NCI-H1092 (cell line): Measurements from ENCODE around the gene BMPER.

Source experiments
- DNase-seq: peaks from one replicate; lab custom pipeline; 2025; lab: John Stamatoyannopoulos, UW

Gene BMPER

DNA sequence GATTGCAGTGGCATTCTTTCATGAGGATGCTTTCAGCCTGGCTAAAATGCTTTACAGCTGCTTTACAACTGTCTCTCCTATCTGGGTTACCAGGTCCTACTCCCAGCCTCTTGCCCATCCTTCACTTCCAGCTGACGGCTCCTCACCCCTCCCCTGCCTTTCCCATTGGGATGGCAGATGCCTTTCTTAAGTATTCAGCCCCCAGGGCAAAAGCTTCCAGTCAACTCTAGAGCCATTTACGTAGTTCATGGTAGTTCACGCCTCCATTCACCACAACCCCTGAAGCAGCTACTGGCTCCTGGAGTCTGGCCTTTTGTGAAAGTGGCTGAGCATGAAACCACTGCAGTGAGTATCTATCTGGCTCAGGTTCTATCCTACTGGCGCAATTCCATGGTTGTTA, 17.2 kb upstream of the BMPER start:
- DNase-seq, result no peak

DNA sequence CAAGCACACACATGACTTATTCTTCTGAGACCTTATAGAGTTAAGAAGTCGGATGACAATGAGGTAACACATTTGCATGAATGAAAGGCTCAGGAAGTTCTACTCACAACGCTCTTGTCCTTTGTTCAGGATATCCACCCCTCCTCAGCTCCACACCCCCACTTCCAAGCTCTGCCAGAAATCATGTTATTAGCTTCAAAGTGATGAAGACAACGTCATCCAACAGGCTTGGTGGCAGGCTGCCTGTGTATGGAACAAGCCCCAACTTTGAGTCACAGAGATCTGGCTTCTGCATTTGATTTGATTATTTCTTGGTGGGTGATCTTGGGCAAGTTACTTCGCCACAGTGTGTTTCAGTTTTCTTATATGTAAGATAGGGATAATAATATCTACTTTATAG, 12.4 kb upstream of the BMPER start:
- no peak for DNase-seq

DNA sequence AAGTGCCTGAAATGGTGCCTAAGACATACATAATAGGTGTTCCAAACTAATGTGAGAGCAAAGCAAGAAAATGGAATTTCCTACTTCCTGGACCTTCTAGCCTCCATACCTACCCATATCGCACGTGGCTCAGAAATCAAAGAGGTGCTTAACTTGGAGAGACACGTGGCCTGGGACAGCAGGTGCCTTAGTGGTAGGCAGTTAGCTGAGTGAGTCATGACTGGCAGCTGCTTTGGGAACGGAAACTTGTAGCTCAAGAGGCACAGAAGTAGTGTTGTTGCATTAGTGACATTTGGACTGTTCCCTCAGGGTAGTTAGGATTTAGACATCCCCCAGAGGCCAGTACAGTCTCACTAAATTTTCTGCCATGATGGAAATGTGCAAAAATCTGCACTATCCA, 12.0 kb upstream of the BMPER start:
- no peak for DNase-seq

DNA sequence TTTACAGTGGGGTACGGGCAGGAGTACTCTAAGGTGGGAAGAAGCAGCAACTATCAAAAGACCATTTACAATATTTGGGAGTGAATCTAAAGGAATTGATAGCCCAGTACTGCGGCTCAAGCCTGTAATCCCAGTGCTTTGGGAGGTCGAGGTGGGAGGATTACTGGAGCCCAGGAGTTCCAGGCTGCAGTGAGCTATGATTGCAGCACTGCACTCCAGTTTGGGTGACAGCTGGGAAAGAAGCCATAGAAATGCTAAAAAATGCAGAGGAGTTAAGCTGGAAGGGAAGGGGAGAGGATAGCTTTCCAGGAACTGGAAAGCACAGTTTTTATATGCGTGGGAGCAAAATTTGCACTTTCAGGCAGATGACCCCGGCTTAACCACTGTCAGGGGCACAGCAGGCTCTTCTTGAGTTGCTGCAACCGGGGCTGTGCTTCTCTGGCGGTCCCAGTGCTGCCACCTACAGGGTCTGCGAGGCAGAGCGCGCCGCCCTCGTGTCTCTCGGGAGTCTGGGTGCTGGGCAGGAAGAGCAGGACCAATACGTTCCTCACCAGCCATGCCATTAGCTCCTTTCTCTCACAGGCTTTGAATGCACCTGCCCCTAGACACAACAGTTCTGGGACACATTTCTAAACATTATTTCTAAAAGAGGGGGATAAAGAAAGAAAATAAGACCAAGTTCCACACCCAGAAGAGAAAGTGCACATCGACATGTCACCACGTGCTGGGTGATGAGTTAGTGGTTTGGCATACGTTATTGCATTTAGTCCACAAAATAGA, 10.1 kb upstream of the BMPER start:
- DNase-seq, result peak; percentile 80

DNA sequence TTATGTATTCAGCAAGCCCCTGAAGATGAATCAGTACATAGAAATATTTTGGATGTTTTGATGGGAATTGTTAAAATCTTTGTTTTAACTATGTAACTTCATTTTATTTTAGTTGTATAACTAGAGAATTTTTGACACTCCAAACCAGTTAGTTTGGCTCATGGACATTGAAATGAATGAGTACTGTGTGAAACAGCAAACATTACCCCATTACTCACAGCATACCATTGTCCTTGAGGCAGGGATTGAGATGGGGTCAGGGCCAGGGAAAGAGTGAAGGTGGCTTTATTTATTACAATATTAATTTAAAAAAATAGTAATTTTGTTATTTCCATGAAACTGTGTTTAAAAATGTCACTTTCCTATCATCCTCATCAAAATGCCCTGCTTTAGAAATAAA, 4.8 kb upstream of the BMPER start:
- DNase-seq, result no peak

DNA sequence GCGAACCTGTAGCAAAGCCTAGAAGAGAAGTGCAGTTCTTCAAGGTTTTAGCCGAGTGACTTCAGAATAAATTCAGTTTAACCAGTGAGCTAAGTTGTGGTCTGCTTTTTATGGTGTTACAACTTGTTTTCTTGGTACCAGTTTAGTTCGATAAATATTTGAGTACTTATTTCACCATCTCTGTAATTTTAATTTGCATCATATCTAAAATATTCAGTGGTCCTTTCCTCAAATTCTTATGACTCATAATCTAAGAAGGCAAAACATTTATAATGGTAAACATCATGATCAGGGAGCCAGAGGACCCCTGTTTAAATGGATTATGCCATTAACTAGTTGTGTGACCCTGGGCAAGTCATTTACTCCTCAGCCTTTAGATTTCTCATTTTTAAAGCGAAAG, 4.1 kb upstream of the BMPER start:
- DNase-seq, result no peak

DNA sequence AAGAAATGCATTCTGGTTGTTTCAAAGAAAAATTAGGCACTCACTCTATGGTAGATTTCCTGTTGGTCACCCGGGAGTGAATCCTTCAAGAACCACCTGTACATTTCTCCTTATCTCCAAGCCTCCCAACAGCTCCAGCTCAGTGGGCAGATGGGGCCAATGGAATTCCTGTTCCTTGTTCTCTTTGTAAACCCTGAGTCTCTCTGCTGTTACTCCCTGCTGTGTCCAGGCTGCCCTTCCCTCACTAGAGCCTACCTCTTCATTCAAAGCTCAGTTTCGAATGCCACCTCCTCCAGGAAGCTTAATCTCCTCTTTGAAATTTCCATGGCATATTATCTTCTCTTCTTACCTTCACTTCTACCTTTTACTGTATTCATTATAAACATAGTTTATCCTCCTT, 3.5 kb upstream of the BMPER start:
- no peak for DNase-seq

DNA sequence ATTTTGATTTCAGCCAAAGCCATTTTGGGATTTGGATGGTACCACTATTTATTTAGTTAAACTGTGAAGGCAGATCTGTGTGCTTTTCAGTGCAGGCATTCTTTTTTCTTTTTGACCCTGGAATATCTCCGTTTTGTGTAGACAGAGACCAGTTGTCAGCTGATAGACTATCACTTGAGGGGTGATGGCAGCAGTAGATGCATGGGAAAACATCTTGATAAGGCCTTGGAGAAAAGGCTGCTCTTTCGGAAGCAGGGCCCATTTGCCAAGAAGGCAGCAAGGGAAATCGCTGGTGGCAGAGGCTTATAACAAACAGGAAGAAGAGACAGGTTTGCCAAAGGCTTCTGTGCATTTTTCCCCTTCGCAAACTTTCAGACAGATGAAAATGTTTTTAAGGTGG, 2.6 kb upstream of the BMPER start:
- DNase-seq, result no peak

DNA sequence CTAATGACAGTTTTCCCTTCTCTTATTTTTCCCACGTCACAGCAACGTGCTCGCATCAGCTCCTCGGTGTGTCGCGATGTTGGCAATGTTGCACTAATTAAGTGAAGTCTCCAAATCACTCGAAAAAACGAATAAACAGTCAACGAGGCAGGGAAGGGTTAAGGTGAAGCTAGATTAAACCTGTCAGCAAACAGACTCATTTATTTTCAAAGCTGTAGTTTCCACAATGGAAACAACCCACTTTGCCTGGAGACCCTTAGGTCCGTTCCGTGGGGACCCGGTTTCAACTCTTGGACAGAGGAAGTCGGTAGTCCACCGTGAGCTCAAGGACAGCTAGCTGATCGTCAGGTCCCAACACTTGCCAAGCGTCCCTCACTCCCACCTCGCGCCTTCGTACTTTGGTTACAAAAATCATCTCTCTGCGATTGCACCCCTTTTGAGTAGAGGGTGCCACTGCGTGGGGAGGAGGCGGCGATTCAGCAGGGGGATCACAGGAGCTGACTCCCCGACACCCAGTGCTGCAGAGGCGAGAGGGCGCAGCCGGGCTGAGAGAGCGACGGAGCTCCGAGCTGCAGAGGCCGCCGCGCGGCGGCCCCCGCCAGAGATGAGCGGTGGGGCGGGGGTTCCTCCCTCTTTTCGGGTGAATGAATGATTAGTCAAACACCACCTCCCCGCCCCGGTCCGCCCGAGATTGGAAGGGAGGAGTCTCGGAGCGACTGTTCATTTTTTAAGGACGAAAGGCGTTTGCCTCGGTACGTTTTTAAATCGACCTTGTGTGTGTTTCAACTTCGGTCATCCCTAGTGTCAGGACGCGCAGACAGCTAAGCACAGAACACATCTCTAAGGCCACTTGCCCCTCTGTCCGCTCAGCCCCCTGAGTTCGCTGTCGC, 1.3 kb upstream of the BMPER start:
- peak; percentile 39 for DNase-seq

DNA sequence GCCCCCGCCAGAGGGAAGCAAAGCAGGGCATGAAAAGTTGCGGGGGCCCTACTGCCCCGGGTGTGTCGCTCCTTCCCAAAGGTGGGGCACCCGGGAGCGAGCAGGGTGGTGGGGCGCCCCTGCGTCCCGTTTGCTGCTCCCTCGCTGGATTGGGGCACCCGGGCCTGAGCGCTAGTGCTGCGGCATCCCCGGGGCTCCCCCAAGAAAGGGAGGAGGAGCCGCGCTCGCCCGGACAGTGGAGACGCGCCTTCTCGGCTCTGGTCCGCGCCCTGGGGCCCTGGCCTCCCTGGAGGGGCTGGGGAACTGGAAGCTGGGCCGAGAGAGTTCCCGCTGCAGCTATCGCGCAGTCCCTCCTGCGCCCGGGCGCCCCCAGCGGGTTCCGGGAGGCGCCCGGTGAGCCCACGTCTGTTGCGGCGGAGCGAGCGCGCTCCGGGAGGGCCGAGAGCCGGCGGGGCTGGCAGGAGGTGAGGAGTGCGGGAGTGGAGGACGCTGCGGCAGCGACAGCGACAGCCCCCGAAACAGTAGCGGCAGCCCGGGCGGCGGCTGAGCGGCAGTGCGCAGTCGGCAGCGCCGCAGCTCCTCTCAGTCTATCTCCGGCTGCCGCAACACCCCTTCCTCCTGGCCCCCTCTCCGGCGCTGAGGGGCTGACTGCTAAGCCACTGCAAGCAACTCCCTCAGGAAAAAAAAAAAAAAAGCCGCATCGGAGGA, 504 bp upstream of the BMPER start:
- DNase-seq, result peak; percentile 75

DNA sequence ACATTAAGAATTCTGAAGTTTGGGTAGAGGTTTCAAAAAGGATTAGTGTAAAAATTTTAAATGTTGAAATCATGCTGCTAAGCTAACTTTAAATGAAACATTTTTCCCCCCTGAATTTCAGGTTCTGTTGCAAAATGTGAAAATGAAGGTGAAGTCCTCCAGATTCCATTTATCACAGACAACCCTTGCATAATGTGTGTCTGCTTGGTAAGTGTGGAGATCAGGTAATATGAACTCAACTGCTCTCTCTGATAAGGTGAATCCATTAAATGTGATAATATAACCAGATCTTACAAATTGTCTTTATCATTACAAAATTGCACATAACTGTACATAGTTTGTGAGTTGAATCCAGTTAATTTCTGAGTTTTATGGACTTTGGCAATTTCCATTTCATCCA, 1.4 kb downstream of the BMPER start:
- no peak for DNase-seq

DNA sequence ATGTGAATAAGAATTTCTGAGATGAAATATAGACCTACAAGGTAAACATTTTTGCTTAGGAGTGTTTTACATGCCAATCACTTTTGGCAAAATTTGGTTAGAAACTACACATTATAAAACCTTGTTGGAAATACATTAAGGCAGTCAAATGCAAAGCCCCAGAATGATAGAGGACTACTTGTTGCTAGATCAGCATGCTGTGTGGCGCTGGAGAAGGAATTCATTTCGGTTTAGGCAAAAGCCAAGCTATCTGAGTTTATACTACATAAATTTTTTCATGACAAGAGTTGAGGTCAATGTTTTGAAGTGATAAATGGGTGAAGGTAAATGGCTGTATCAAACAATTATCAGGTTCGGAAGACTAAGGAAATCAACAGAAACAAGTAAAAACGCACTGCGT, 2.3 kb downstream of the BMPER start:
- DNase-seq, result no peak

DNA sequence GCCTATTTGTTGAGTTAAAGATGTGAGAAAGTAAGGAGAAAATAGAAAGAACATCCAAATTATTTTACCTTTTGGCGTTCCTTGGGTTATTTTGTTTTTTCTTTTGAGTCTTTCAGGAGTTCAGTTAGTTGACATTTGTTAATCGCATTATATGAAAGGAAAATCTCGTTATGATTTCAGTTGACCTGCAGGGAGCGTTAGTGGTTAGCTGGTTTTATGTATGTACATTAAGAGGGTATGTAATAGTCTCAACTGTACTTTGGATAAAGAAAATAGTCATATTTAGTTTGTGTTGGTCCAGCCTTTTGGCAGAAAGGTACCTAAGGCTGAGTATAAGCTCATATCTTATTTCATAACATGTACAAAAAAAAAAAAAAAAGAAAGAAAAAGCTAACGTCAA, 4.0 kb downstream of the BMPER start:
- no peak for DNase-seq

DNA sequence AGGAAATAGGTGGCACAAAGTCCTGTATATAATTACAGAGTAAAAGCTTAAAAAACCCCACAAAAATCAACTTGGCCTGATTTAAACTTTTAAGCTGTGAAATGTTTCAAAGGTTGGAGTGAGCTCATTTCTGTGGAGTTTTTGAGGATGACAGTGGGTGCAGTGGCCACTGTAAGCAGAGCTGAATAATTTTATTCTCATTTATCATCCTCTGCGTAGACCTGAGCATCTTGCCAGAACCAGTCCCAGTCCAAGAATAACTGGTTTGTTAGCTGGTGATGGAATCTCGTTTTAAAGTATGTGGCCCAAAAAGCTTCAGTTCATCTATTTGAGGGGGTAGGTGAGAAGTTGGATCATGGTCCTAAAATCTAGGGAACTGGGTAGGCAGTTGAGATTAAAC, 4.4 kb downstream of the BMPER start:
- DNase-seq, result no peak

DNA sequence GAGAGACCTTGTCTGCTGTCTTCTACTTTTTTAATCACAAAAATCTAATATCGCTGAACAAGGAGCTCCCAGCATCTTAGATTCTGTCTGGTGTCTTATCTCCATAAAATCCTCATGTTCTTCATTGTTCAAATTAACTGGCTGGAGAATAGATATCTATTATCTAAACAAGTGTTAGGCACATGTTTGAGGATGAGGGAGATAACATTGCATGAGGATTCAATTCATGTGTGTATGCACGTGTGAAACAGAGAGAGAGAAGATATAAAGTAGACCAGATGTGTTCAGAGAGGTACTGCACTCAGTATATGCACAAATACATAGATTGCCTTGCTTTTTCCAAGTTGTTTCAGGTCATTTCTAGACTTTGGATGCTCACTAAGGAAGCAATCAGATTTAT, 5.4 kb downstream of the BMPER start:
- DNase-seq, result no peak

DNA sequence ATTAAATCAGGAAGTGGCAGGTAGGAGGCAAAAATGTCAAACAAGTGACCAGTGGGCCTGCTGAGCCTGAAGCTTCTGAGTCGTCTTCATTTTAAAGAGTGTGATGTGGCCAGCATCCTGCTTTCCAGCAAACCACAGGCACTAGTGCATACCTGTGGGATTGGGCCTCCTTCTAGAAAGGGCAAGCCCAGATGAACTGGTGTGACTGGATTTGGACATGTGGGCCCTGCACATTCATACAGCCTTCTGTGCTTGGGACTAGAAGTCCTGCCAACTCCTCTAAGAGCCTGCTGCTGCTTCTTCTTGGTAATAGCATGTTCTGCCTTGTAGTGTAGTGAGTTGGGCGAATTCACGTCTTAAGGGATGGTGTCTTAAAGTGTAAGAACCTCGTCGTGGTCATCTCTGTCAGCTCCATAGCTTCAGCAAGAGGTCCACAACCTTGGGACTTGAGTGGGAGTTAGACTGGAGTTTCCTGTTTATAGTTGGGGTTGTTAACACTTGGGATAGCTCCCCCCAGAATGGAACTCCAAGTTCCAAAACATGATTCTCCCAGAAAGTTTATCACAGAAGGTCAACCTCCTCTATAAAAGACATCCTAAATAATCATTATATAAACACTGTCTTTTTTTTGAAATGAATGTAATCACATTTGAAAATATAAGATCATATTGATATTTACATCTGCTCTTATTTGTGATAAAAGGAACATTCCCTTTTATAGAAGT, 11.2 kb downstream of the BMPER start:
- no peak for DNase-seq

DNA sequence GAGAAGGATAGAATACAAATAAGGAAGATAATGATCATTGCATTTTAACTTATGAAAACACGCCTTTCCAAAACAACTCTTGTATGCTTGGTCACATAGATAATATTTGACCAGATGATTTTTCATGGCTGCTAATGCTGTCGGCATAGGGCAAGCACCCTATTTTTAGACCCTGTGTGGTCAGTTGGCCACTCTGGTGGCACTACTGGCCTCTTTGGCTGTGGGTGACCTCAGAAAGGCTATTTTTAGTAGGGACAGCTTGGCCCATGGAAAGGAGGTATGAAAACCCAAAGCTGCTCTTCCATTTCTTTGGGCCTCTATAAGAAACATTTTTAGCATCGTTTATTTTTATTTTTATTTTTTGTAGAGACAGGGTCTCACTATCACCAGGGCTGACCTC, 12.3 kb downstream of the BMPER start:
- DNase-seq, result no peak

DNA sequence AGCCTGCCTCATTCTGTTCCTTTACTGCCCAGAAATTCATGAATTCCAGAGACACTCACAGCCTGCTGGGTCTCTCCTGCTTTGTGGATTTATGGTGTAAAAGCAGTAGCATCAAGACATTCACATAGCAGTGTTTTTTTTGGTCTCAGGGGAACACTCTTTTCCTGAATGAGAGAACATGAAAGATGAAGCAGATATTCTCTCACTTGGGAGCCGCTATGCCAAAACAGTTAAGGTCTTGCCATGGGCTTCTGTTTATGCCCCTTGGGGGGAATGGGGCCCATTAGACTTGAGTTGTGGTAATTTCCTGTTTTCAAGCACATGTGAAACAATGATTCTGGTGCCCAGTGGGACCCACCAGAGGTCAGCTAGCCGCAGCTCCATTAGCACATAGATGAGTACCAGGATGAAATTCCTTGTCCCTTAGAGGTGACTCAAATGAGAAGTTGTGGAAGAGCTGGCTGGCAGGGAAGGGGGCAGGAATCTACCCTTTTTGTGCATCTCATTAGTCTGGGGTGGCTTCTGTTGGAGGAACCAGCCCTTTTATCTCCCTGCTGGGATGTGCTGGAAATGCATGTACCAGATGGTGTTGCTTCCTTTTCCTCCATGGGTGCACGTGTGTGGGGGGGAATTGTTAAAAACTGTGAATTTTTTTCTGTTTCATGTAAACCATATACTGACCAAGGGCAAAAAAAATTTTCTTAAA, 13.3 kb downstream of the BMPER start:
- DNase-seq, result no peak

DNA sequence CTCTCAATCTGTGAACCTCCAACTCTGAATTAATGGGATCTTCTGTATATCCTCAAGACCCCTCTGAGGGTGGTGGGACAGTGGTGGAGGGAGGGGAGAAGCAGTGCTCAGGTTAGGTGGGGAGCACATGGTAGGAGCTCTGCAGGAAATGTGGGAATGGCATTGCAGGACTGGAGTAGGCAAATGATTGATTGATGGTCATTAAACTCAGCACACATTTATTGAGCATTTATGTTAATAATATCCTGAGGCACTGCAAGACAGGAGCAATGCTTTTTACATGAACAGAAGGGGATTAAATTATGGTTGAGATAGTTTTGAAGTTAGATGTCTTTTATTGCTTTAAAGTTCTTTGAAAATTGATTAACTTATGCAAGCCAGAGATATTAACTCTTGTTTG, 14.1 kb downstream of the BMPER start:
- no peak for DNase-seq

DNA sequence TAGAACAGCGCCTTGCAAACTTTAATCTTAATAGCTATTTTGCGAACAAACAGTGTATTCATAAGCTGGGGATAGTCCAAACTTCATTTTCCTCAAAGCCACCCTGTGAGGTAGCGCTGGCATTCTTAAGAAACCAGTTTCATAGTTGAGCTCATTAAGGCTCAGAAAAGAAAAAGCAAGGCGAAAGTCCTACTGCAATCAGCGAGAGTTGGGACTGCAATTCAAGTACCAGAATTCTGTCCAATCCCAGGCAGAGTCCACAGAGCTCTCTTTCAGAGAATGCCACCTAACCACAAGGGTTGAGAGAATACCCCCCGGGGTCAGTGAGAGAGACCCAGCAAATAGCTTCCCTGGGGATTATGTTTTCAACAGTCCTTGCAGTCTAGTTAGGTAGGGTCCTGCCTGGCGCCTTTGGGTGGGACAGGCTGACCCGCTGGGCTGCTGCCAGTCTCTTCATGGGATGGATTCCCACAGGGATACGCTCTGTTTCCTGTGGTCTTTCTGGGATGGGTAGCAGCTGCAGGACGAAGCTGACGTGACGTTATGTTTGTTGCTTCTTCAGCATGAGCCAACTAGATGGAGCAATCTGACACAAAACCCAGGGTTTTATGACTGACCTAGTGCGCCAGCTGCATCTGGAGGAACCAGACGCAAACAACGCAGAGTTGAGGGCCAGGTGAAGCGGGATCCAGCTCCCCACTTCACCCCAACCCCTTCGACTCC, 16.0 kb downstream of the BMPER start:
- DNase-seq, result no peak

DNA sequence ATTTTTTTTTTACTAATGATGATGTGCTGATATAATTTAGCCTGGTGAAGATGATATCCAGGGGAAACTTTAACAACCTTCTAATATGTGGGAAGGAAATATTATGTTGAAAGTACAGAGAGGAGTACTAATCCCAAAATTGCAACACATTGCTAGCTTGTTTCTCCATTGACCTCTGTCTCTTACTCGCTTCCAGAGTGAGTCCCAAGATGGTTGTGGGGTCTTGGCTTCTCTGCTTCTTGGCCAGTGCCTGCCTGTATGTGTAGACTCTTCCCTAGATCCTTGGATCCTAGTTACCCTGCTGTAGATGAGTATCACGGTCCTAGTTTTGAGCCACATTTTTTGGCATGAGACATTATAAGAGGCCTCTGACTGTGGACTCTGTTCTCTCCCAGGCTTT, 17.5 kb downstream of the BMPER start:
- DNase-seq, result no peak
